ENCODE results near the gene PTTG1IP.

Gene PTTG1IP

DNA sequence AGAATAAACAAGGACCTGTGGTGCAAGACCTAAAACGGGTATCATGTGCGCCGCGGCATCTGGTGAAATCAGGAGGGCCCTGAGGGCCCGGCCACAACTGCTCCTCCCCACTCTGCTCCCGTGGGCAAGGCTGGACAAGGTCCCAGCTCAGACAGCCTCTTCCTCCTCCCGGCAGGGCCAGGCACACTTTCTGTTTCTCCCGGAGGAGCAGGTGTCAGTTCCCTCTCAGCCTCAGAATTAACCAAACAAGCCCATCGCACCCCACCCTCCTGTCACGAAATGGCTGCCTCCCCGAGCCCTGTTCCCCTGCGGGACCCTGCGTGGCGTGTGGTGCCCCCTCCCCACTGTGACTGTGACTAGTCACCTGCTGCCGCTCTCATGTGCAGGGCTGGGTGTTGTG, 15.2 kb downstream of the PTTG1IP start:
- no peak for DNase-seq

DNA sequence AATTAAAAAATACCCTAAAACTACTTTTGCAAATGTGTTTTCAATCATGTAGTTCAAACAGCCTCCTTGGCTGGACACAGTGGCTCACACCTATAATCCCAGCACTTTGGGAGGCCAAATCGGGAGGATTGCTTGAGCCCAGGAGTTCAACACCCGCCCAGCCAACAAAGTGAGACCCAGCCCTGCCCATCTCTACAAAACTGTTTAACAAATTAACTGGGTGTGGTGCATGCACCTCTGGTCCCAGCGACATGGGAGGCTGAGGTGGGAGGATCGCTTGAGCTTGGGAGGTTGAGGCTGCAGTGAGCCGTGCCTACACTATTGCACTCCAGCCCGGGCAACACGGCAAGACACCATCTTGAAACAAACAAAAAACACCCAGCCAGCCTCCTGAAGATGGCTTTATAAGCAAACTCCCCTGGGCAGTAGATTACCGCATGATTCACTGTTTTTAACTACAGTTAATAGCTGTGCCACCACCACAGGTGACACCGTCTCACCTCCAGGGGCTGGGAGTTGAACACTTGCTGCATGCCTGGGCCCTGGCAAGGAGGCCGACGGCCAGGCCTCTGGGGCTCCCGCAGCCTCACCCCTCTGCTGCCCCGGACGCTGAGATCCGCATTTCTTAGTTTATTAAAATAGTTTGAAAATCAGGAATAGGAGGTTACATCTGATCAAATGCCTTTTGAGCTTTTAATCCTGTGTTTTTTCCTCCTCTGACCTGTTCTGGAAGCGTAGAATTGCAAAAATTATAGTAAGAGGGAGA, 16.2 kb downstream of the PTTG1IP start:
- no peak for DNase-seq

DNA sequence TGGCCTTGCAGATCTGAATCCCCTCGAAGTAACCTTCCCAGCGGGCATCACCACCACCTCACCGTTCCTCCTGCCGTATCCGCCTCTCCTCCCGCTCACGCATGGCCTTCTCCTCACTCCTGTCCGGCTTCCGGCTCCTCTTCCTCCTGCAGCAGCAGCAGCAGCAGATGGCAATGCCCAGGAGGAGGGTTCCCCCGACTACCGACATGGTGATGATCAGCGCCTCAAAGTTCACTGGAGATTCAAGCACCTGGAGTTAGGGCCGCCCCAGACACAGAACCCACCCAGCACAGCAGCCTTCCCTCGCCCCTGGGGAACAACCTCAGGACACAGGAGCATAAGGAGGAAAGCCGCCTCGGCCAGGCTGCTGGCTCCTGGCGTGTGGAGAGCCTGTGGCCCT, 17.4 kb downstream of the PTTG1IP start:
- no peak for DNase-seq

GRCh38 chr21:44855572-44855971, 17.9 kb downstream of the PTTG1IP start:
- no peak for DNase-seq

DNA sequence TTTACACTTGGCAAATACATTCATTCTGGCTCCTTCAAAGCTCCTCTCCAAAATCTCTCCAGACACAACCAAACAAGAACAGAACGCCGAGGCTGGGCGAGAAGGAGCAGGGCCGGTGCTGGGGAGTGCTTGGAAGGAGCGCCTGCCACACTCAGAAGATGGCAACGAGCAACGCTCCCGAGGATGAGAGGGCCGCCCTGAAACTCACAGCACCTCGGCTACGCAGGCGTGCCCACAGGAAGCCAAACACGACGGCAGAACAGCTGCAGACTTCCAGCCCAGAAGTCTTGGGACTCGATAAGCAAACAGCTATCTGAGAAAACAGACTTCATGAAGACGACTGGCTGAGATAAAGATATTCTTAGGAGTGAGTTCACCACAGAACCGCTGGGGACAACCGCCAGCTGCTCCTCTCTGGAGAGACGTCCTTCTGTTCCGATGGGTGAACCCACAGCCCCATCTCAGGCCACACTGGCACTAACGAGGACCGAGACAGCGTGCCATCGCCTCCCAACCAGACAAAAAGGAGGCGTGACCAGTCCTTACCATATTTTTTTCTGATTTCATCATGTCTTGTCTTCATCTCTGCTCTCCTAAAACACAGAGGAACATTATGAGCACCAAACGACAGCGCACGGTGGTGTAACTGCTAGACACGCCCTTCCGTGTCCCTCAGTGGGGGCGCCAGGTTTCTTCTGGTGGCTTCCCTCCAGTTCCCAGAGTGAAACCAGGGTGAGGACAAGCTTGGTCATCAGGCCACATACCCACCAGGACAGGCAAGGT, 18.6 kb downstream of the PTTG1IP start:
- no peak for DNase-seq

GRCh38 chr21:44854391-44854663, 19.2 kb downstream of the PTTG1IP start:
- DNase-seq, result no peak

DNA sequence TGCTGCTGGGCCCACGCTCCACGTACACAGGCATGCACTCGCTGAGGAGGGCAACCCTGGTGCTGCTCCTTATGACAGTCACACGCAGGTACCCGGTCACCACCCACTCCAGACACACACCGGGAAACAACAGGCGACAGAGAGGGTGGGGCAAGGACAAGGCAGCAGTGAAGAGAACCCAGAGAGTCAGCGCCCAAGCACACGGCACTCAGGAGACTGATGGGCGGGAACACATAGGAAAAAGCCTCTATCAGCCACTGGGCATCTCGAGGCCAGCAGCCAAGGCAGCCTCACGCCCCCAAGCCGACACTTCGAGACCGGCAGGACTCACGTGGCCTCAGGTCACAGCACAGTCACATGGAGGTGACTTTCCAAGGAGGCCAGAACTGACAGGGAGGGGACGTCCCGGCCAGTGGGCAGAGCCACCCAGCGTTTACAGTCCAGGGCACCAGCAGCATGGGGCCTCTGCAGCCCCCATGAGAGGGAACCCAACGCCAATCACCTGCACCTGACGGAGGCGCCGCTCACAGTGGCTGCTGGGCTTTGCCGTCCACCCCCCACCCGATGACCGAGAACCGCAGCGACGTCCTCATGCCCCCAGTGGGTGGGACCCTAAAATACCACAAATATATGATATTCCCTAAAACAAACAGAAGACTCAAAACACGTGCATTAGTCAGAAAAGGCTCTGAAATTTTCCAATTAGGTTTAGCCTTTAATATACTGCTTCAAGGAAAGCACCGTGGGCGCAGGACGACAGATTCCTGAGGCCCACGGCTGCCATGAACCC, 19.7 kb downstream of the PTTG1IP start:
- no peak for DNase-seq

- DNase-seq, result no peak
These were observed 22.4 kb downstream of the PTTG1IP start for GRCh38 chr21:44850905-44851657.

DNA sequence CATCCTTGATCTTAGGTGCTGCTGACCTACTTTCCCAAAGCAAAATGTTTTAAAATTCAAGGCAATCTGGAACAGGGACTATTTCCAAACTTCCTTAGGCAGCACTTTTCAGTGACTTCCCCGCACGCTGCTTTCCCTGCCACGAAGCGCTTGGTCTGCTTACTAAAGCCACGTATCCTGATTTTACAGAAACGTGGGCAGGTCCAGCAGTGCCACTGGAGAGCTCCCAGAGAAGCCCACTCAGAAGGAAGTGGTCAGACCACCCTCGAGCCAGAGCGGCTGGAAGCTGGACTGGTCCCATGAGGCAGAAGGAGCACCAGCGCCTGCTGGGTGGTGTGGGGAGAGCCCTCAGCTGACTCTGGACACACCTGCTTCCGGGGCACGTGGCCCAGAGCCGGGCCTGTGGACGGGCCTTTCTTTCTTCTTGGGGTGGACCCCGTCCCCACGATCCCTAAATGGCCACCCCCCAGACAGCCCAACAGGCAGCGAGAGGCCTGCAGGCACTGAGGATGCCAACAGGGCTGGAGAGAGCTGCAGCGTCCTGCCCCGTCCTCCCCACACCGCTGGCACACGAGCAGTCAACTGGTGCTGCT, 23.2 kb downstream of the PTTG1IP start:
- no peak for DNase-seq

- no peak for DNase-seq
These were observed 23.8 kb downstream of the PTTG1IP start for GRCh38 chr21:44849616-44850130.

DNA sequence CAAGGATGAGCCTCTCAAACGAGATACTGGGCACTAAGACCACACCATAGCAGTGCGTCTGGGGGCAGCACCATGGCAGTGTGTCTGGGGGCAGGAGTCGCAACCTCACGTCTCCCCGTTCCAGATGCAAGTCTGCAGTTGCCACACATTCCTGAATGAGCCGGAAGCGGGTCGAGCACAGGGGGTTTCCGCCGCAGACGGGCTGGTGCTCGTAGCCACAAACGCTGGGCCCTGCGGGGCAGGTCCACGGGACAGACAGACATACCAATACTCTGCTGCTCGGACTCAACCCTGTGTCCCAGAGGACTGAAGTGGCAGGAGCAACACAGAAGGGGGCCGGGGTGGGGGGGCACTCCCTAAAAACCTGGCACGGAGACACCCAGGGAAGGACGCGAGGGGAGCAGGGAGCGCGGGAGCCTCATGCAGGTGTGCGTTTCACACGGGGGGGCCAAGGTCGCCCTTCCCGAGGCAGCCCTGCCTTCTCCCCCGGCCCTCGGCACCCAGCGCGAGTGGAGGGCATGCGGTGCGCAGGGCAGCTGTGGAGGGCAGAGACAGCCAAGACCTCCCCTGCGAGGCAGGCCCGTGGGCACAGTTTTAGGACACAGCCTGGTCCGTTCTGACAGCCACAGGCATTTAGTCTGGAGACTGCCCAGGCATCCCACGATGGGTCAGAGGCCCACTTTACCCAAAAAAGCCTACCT, 24.5 kb downstream of the PTTG1IP start:
- no peak for DNase-seq

- no peak for DNase-seq
These were observed 26.0 kb downstream of the PTTG1IP start for GRCh38 chr21:44847261-44848056.

- peak; percentile 71 for DNase-seq
These were observed 26.8 kb downstream of the PTTG1IP start for GRCh38 chr21:44846485-44847260.

DNA sequence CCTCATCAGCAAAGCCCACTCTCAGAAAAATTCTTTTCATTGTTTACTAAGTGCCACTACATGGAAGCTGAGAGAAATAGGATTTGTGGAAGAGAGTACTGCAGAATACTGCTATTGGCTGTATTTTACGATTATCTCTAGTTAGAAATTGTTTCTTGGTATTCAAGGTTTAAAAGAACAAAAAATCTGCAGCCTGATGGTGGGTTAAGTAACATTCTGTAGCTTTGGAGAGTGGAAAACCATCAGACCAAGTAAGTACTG, 27.3 kb downstream of the PTTG1IP start:
- DNase-seq, result no peak

GRCh38 chr21:44845418-44846223, 27.9 kb downstream of the PTTG1IP start:
- peak; percentile 79 for DNase-seq

- no peak for DNase-seq
These were observed 29.2 kb downstream of the PTTG1IP start for GRCh38 chr21:44844256-44844655.

DNA sequence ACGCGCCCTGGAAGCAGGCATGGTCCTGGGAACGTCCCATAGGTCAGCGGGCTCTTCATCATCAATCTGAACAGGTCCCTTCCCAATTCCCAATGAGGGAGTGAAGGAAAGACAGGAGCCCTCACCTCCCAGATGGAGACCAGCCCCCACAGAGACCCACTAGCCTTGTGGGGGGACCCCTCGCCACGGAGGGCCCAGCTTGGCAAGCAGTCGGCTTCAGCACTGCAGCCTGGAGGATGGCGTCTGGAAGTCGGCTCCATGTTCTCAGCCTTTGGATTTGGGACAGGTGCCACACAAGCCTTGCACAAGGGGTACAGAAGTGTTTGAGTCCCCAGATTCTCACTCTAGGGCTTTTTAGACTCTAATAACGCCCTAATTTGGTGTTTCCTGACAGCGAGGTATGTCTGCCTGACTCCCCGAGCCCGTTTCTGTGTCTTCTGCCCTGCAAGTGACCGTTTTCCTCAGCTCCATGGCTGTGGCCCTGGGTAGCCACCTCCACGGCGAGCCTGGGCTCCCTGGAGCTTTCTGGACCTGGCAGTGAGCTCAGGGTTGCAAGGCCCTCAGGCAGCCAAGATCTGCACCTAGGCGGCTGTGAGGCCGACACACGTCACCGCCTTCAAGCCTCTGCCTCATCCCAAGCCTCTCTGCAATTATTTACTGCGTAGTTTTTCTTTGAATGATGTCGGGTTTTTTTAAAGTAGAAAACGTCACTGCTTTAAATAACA, 30.6 kb downstream of the PTTG1IP start:
- no peak for DNase-seq

DNA sequence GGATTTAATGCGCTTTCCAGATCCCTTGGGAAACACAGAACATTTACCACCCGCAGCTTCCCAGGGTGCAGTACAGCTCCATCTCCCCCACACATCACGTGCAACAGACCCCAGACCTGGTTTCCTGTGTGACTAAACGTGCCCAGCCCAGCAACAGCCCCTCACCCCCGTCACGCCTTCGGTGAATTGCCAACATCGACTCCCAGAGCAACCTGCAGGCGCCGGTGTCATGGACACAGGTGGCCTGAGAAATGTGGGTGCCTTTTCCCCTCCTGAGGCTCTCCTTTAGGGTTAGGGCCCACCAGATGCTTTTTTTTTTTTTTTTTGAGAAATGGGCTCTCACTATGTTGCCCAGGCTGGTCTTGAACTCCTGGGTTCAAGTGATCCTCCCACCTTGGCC, 31.4 kb downstream of the PTTG1IP start:
- no peak for DNase-seq

DNA sequence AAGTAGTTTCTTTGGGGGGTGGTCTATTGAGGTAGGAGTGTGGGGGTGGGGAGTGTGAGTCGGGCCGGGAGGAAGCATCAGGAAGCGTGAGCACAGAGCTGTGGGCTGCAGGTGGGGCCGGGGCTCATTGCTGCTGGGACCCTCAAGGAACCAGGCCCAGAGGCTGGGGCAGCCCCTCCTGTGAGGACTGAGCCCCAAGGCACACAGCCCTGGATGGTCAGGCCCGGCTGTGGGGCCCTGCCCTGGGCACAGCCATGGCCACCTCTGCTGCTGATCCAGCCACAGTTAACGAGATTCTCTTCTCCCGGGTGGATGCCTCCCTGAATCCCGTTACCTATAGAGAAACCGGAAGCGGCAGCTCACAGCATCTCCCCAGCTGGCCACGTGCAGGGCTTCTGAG, 32.7 kb downstream of the PTTG1IP start:
- no peak for DNase-seq
